Measurements from ENCODE around the gene SPTLC3.

DNA sequence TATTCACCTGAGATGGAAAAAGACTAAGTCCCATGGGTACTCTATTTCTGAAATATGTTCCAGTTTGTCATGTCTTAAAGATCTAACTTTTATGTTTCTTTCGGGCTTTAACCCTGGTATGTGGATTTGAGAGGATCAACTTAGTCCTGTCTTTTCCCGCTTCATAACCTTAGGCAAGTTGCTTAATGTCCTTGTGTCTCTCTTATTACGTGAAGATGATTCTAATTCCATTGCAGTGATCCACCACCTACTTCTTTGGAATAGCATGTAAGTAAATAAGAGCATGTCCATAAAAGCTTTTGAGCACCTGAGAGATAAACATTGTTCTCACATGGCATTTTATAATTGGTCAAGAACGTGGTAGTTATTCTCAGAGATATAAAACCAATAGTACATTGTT, 23.0 kb downstream of the SPTLC3 start:
- TF ChIP-seq TAF1 (IDR thresholded peaks at IDR 0.05; ENCODE audit: low read depth): no peak
- no peak for TF ChIP-seq TEAD4 (IDR thresholded peaks at IDR 0.05)
- no peak for TF ChIP-seq RAD21 (IDR thresholded peaks at IDR 0.05; ENCODE audit: low read depth)
- no peak for TF ChIP-seq CREB1 (IDR thresholded peaks at IDR 0.05; ENCODE audit: low read depth)
- no peak for TF ChIP-seq TCF12 (IDR thresholded peaks at IDR 0.05; ENCODE audit: low read depth)
- TF ChIP-seq MAX (IDR thresholded peaks at IDR 0.05): no peak
- TF ChIP-seq EP300 (IDR thresholded peaks at IDR 0.05; ENCODE audit: borderline replicate concordance): no peak

All from Ishikawa (cell line).